GM18861 (cell line): ENCODE results near the gene SMIM7.
"Not testable (repeated sequence)": the region's sequence is repeated elsewhere in the genome, so short reads cannot be mapped to it uniquely, and the experiment has no call there.

Source experiments
- ATAC-seq: cut with Tn5 transposase; IDR thresholded peaks from one replicate; pipeline ENCODE4 v1.9.1; 2021; ENCODE audit not compliant: unreplicated experiment

Gene SMIM7

DNA sequence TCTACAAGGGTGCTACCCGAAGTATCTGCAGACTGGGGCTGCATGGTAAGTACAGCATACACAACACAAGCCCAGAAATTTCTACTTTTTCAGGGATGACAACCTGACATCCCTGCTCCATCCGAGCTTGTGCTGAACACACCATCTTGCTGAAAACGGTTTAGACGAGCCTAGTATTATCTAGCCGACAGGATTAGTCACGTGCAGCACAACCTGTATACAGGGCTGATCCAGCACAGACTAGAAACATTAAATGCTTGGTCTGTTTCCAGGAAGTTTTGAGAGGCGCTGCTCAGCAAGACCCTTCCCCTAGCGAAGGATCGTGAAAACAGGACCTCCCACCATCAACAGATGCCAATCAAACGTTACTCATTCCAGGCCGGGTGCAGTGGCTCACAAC is 4.2 kb downstream of the SMIM7 start:
- no peak for ATAC-seq

DNA sequence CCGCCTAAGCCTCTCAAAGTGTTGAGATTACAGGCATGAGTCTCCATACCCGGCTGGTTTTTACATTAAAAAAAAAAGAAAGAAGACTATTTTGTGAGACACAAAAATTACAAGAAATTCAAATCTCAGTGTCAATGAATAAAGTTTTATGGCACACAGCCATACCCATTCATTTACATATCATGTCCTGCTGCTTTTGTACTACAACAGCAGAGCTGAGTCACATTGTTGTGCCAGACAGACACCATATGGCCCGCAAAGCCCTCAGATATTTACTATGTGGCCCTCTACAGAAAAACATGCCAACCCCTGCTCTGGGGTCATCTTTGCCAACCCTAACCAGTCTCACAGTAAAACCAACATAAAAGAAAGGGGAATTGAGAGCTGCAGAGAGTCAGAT is 5.3 kb downstream of the SMIM7 start:
- no peak for ATAC-seq

DNA sequence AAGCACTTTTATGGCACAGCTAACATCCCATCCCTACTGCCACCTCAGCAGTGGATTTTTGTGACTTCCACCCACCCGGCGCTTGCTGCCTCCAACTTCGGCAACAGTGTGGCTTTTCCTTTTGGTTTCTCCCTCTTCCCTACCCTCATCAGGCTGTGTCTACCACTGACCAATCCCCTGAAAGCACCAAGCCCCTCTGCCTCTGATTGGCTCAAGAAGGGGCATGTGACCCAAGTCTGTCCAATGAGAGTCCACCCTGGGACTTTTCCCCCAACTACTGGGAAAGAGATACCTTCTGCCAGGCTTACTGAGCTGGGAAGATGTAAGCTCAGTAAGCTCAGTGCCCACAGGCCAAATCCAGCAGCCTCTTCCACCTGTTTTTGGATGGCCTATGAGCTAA is 5.8 kb downstream of the SMIM7 start:
- no peak for ATAC-seq

DNA sequence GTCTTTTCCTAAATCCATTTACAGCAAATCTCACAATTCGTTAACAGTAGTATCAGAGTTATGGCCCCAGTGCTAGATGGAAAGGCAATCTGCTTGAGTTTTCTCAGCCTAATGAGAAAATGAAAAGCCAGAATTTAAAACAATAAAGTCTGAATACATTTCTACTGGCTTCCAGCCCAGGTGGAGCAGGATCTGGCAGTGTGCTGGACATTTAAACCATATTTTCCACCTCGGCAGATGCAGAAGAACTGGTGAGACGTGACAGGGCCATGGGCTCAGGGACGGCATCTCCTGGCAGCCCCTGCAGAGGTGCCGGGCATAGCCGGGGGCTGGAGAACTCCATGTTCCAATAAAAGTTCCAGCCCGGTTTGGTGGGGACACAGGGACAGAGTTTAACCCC is 7.1 kb downstream of the SMIM7 start:
- ATAC-seq = no peak

DNA sequence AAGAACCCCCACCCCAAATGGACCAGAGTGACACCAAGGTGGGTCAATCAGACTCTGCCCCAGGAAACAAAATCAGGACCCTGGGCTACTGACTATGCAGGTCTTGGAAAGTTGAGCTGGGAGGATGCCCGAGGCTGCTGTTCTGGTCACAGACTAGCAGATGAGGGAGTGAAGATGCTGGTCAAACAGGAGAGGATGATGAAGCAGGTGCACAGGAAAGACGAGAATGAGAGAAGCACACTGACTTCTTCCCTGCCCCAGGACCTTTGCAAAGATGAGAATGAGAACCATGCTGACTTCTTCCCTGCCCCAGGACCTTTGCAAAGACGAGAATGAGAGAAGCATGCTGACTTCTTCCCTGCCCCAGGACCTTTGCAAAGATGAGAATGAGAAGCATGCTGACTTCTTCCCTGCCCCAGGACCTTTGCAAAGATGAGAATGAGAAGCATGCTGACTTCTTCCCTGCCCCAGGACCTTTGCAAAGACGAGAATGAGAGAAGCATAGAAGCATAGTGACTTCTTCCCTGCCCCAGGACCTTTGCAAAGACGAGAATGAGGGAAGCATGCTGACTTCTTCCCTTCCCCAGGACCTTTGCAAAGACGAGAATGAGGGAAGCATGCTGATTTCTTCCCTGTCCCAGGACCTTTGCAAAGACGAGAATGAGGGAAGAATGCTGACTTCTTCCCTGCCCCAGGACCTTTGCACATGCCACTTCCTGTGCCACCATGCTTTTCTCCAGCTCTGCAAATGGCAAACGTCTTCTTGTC is 8.3 kb downstream of the SMIM7 start:
- not testable (repeated sequence) for ATAC-seq

DNA sequence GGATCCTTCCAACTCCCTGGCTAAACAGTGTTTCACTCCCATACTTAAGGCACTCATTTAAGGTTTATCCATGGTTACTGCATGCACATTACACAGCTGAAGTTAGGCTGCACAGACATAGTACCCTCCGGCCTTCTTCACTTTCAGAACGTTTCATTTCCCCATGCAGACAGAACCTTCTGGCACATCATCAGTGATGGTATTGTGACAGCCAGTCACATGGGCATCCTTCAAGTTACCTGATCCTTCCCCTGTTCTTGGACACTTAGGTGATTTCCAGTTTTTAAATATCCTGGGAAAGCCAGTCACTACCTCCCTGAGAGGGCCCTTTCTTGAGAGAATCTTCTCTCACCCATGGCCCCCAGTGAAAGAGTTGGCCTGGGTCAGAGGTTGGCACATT is 9.1 kb downstream of the SMIM7 start:
- ATAC-seq = no peak

DNA sequence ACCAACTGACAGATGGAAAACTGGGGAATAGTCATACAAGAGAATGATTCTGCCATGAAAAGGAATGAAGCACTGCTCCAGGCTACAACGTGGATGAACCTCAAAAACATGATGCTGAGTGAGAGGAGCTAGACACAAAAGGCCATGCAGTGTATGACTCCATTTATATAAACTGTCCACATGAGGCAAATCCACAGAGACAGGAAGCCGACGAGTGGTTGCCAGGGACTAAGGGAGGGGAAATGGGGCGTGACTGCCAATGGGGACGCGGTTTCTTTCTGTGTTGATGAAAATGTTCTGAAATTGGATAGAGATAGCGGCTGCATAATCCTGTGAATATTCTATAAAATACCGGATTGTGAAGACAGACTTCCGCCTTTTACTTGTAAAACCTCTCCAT is 10.2 kb downstream of the SMIM7 start:
- no peak for ATAC-seq

DNA sequence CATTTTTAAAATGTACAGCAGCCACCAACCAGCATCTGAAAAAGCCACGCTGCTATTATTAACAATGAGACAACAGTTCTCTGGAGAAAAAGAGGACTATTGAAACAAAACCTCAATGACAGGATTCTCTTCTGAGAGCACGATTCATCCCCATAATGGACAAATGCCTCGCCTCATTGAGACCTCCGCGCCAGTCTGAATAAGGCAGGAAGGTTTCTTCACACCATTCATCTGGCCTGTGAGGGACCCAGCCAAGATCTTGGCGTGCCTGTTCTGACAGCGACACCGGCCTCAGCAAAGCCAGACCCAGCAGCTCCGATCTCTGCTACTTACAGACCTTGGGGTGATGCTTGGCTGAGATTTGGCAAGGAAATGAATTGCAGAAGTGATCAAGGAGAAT is 14.8 kb downstream of the SMIM7 start:
- ATAC-seq = no peak

DNA sequence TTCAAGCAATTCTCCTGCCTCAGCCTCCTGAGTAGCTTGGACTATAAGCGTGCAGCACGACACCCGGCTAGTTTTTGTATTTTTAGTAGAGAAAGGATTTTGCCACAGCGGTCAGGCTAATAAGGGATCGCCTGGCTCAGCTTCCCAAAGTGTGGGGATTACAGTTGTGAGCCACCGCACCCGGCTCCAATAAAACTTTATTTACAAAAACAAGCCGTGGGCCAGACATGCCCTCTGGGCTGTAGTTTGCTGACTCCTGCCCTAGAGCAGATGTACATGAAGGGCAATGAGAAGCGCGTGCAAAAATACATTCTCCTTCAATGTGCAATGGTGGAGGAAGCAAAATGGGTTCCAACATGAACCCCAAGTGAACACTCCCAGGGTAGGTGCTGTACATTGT is 18.2 kb downstream of the SMIM7 start:
- ATAC-seq = no peak

DNA sequence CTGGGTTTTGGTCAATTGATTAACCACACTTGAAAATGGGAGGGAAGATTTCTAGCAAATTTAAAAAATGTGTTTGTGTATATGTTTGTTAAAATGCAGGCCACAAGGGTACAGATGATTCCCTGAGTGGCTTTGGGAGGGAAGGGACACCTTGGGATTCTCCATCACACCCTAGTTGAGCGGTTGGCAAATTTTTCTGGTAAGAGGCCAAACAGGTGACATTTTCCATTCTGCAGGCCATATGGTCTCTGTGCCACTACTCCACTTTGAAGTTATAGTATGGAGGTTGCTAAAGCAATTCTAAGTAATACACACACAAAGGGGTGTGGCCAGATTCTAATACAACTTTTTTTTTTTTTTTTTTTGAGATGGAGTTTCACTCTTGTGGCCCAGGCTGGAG is 19.0 kb downstream of the SMIM7 start:
- no peak for ATAC-seq

DNA sequence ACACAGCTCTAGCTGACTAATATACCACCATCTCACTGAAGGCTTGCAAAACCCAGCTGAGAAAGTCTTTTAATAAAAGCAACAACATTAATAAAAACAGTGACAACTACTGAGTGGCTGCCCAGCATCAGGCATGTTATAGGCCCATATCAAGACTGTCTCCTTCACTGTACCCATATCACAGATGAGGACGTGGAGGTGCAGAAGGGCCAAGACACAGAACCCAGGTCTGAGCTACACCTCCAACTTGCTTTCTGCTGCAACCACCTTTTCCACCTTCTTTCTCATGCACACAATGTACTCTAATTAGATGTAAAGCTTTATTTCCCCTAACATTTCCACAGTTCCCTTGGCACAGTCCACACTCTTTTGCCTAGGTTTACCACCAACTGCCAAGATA is 21.3 kb downstream of the SMIM7 start:
- no peak for ATAC-seq

DNA sequence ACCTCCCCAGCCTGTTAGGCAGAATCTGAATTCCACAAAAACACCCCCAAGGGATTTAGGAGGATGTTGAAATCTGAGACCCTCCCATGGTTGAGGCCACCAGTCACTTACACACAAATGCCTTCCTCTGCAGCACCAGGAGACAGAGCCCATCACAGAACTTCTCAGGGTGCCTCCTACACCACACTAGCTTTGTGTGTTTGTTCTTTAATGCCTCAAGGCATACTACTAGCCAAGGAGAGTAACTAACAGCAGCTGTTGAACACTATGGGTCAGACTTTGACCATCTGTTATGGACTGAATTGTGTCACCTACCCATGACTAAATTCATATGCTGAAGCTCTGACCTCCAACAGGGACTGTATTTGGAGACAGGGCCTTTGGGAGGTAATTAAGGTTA is 22.4 kb downstream of the SMIM7 start:
- ATAC-seq = no peak

DNA sequence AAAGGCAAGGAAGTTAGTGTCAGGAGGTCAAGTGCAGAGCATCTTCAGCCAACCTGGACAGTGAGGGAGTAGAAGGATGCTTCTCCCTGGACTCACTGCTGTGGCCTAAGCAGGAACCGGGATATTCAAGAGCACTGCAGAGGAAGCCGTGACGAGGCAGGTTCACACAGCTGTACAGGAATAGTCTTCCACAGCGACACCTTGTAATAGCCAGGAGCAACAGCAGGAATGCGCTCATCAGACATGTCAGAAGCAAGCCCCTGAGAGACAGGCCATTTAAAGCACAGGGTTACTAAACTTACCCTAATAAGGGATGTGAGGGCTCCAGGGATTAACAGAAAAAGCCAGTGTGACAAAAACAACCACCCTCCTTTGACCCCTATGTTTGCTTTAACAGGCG is 28.5 kb downstream of the SMIM7 start:
- no peak for ATAC-seq

DNA sequence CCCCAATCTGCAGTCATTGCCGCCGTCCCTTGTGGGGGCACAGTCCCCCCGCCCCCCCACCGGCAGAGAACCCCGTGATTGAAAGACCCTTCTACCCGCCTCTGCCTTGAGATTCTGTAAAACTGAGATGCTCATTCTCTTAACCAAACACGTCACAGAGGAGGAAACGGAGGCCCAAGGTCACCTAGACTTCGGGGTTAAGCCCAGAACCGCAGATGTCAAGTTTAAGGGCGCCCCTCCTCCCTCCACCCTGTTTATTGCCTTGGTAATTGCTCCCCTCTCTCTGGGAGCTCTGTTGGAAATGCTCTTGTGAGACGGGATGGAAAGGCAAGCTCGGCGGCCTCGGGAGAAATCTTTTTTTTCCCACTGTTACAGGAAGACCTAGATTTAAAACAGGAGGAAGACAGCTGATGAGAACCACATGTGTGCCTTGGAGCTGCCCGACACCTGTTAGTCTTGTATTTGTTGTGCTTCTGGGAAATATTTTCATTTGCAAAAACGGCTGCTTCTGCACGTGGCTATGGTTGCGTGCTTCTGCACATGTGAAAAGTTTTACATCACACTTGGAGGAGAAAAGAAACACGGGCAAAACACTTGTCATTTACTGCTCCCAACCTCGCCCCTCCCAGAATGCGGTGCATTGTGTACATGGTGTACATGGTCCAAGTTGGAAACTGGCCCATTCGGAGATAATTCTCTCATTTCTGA is 30.8 kb downstream of the SMIM7 start:
- no peak for ATAC-seq

DNA sequence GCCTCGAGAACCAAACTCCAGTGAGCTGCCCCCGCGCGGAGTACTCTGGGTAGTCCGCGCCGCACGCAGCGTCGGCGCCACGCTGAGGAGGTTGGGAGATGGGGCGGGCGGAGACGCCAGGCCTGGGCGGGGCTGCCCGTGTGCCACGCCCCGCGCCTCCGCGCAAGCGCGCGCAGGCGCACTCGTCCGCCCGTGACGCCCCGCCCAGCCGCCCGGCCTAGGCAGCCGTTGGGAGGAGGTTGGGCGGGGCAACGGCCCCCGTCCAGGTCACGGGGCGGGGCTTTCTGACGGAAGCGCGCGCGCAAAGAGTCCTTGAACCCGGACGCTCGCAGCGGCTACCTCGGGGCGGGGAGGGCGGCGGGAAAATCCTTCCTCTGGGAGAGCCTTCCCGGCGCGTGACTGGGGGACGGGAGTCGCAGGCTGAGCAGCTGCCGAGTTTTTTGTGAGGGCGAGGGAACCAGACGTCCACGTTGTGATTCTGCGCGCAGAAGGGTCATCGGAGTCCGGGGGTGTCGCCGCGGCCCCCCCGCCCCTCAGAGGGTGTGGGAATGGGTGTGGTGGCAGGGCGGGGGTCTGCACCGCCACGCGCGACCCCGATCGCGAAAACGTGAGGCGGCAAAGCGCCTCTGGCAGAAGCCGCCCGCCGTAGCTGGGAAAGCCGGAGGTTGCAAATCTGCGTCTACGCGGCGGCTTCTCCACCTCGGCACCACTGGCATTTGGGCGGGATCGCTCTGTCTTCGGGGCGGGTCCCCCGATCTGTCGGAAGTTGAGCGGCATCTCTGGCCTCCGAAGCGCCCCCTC is 31.6 kb downstream of the SMIM7 start, which contains the start of gene MED26:
Gene MED26 (minus strand): TSS at position 22 of the 801 bp plus-strand sequence. CDS start 261 bp downstream, outside the sequence.
- ATAC-seq = peak; percentile 71

DNA sequence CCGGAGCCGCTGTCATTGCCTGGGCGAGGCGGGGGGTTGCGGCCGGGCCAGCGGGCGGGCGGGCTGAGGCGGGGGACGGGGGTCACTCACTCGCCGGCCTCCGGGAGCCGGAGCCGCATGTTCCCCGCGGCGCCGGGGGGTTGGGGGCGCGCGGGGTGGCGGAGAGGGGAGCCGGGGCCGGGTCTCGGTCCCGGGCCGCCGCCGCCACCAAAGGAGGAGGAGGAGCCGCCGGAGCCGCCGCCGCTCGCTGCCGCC is 32.1 kb downstream of the SMIM7 start:
- ATAC-seq = no peak

DNA sequence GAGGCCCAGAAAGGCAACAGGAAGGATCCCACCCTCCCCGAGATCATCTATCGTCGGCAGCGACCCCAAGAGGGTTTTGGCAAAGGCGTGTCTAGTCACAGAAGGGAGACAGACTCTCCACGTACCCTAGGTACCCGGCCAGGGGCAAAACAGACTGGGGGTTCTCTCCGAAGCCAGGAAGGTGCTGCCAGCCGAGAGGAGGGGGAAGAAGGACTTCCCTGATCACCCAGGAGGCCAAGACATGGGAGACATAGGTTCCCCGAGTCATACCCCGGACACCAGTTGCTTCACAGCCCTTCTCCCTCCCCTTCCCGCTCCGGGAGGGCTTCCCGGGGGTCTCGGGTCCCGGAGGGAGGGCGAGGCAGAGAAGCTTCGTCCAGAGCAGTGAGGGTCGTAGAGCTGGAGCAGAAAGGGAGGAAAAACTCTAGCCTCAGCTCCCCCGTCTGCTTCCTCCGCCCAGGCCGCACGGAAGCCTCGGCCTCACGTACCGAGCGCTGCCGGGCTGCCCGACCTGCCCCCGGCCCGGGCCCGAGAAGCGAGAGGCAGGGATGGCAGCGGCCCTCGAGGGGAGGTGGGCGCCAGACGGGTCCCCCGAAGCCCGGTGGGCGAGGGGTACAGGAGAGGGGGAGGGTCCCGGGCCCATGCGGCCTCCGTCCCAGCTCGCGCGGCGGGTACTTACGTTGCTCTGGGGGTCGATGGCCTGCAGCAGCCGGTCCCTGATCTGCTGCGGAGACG is 32.6 kb downstream of the SMIM7 start:
- ATAC-seq = no peak

DNA sequence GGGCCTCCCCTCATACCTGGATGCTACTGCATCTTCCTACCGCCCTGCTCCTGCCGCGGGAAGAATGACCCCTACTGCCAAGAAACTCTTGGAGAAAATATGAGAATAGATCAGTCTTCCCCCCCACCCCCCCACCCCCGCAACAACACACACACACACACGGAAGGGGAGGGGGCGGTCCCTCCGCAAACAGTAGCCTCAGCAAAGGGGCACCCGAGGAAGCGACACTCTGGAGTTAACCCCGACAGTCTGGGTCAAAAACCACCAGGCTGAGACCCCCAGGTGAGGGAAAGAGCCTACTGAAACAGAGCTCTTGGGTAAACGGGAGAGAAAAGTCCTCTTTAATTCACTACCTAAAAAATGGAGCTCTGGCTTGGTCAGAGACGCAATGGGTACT is 33.1 kb downstream of the SMIM7 start:
- no peak for ATAC-seq

DNA sequence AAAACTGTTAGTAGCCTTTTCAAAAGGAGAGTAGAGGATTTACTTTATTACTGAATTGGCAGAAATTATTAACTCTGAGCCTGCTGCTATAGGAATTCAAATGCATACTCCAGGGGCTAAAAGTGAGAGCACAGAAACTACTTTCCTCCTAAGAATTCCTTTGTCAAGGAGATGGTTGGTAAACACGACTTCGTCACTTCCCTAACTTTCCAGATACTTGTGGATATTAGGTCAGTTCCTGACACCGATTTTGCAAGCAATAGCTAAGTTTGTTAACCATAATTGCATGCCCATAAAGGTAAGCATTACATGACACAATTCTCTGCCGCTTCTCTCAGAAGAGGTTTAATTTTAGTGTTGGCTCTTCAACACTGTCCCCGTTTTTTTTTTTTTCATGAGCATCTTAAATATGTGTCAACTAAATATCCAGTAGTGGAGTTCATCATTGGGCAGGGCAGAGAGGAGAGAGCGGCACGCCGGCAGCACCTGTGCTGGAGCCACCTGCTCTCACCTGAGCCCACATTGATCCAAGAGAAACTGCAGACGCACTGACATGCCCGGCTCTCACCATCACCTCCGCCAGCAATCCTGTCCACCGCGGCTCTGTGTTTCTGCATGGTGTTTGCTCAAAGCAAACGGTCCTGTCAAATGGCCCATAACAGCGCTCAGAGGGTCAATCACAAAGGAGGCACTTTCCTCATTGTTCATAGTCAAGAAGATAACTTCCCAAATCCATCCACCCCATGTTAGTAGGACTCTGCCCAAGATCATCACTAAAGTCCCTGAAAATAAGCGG is 34.6 kb downstream of the SMIM7 start:
- ATAC-seq = no peak

DNA sequence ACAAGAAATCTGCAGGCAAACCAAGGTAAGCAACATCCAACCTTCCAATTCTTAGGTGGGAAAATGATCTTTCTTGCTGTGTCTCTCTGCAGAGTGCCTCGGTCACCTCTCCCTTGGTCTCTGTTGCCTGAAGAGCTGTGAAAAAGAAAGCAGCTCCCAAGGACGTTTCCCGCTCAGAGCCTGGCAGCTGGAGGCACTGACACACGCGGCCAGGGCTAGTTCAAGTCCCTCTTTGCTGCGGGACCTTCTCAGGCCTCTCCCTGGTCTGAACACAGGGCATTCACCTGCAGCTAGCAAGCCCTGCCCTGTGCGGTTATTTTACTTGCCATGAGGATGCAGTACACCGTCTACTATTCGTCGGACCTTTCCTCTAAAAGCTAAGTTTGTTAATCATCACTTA is 35.7 kb downstream of the SMIM7 start:
- ATAC-seq = no peak

DNA sequence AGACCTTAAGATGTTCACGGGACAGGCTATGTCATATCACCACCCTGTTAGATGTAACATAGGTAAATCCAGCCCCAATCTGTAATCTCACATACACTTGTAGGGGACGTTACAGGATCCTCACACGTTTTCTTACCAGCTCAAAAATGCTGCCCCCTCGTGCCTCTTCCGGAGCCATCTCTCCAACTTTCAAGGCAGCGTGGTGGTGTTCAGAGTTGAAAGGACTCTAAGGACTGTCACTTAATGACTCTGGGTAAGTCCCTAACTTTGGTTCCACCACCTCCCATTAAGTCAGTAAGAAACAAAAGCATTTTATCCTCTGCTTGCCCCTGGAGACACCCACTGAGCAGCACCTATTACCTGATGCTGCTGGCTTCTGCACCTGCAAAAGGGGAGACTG is 36.4 kb downstream of the SMIM7 start:
- no peak for ATAC-seq
